GM23248 (cell line): ENCODE measurements around the gene IKZF4. TPM values are rescaled to one million over a fixed set of nuclear protein-coding genes. Genes with fewer than 3 reads are reported as not detected.
A peak's percentile ranks its signal among the peaks of the same experiment; 100 is the strongest.

Experiments used
- DNase-seq: peaks from one replicate; pipeline ENCODE4 v3.0.0-alpha.2; 2015
- H2AFZ ChIP-seq: fragments of 200-600 bp; sonication (generic); 2 replicates; pipeline ENCODE4 v1.6.1; 2016; ENCODE audit warnings: antibody characterized with exemption
- H3F3A ChIP-seq: fragments of 200-600 bp; sonication (generic); 2 replicates; pipeline ENCODE4 v1.6.1; 2016; ENCODE audit warnings: mild to moderate bottlenecking, antibody characterized with exemption, mixed run types; ENCODE audit not compliant: insufficient read depth
- H3K27ac ChIP-seq: fragments of 200-600 bp; sonication (generic); 2 replicates; pipeline ENCODE4 v1.5.1; 2016; ENCODE audit warnings: mild to moderate bottlenecking
- H3K27me3 ChIP-seq: fragments of 200-600 bp; sonication (generic); replicated peaks from 2 replicates; pipeline ENCODE4 v1.6.1; 2016; ENCODE audit warnings: mild to moderate bottlenecking; ENCODE audit not compliant: insufficient read depth
- H3K36me3 ChIP-seq: fragments of 200-600 bp; sonication (generic); 2 replicates; pipeline ENCODE4 v1.6.1; 2016; ENCODE audit warnings: low read depth, mild to moderate bottlenecking
- H3K4me1 ChIP-seq: fragments of 200-600 bp; sonication (generic); 2 replicates; pipeline ENCODE4 v1.6.1; 2016; ENCODE audit warnings: mild to moderate bottlenecking; ENCODE audit not compliant: insufficient read depth
- H3K4me2 ChIP-seq: fragments of 200-600 bp; sonication (generic); one replicate; pipeline ENCODE4 v1.6.1; 2016; ENCODE audit warnings: mild to moderate bottlenecking; ENCODE audit not compliant: unreplicated experiment
- H3K4me3 ChIP-seq: fragments of 200-600 bp; sonication (generic); 2 replicates; pipeline ENCODE4 v1.5.1; 2016; ENCODE audit warnings: mild to moderate bottlenecking
- H3K79me2 ChIP-seq: fragments of 200-600 bp; sonication (generic); 2 replicates; pipeline ENCODE4 v1.6.1; 2016; ENCODE audit warnings: mild to moderate bottlenecking; ENCODE audit not compliant: insufficient read depth
- H3K9ac ChIP-seq: fragments of 200-600 bp; sonication (generic); 2 replicates; pipeline ENCODE4 v1.6.1; 2016; ENCODE audit warnings: mild to moderate bottlenecking
- H3K9me2 ChIP-seq: fragments of 200-600 bp; sonication (generic); 2 replicates; pipeline ENCODE4 v1.6.1; 2016; ENCODE audit warnings: mixed run types, mild to moderate bottlenecking, moderate library complexity; ENCODE audit not compliant: insufficient read depth
- H3K9me3 ChIP-seq: fragments of 200-600 bp; sonication (generic); one replicate; pipeline ENCODE4 v1.6.1; 2017; ENCODE audit warnings: low read depth
- H4K20me1 ChIP-seq: fragments of 200-600 bp; sonication (generic); 2 replicates; pipeline ENCODE4 v1.6.0; 2016; ENCODE audit not compliant: insufficient read depth
- EZH2 ChIP-seq: fragments of 200-600 bp; sonication (generic); IDR thresholded peaks from 2 replicates; pipeline ENCODE4 v1.6.1; 2018; ENCODE audit warnings: antibody characterized with exemption, mild to moderate bottlenecking; ENCODE audit not compliant: insufficient read depth, poor library complexity, severe bottlenecking
- EZH2phosphoT487 ChIP-seq: fragments of 200-600 bp; sonication (generic); IDR thresholded peaks from 2 replicates; pipeline ENCODE4 v1.6.1; 2018; ENCODE audit warnings: antibody characterized with exemption, moderate library complexity, mild to moderate bottlenecking, low read depth; ENCODE audit not compliant: insufficient read depth
- WGBS, 2 experiments: methylation state at CpG; one replicate each; pipeline ENCODE4 v1.1.6; 2015 to 2017; ENCODE audit warnings: low lambda C conversion rate in 2 of 2, low coverage in 1 of 2; ENCODE audit errors: missing lambda C conversion rate in 2 of 2; 5-methylcytosine and 5-hydroxymethylcytosine counted together
- in situ Hi-C: fragments of 300-500 bp; cut with MboI; formaldehyde crosslinking; loops from 2 replicates; pipeline ENCODE4 v1.15.0; 2020
- polyA plus RNA-seq: library from polyadenylated mRNA; unstranded; fragments of >200 nt; fragmentation: Nextera tagmentation; extraction: Ambion mirVana; gene quantifications from 2 replicates; pipeline ENCODE4 v1.2.1, GENCODE V29; 2016
- total RNA-seq: library from RNA; depleted of rRNA; stranded (reverse); fragments of >200 nt; shearing (Covaris generic); gene quantifications from 2 replicates; pipeline ENCODE4 v1.2.3, GENCODE V29; 2014

Gene IKZF4
- total and polyA plus RNA-seq, 2 experiments from 2014 or later = 0.99 to 1.4 TPM

DNA sequence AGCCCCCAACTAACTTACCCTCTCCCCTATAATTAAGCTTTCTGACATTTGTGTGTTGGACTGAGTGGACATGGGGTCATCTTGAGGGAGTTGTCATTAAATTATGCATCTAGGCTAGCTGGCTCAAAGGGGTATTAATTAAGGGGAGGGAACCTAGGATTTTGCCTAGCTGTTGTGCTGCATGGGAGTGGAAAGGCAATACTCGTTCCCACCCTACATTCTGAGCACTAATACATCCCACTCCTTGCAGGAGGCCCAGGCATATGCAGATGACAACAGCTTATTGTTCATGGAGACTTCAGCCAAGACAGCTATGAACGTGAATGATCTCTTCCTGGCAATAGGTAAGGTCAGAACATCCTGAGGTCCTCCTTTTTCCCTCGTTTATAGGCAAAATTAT lies 29.7 kb upstream of the IKZF4 start:
- Histone ChIP-seq H3F3A (peaks cover 26% of the 10 kb centered on the region), H3K27me3 (no peaks in the 10 kb centered on the region), H2AFZ (no peak overlapping the region), H3K4me3 (no peak overlapping the region), H3K9me3 (no peaks in the 10 kb centered on the region), H4K20me1 (no peaks in the 10 kb centered on the region), H3K9ac (no peak overlapping the region), H3K36me3 (peaks cover 29% of the 10 kb centered on the region), H3K27ac (no peak overlapping the region), H3K9me2 (no peaks in the 10 kb centered on the region), H3K4me2 (no peak overlapping the region), H3K79me2 (0 out of 2 replicates have a peak, but pooled peaks cover 2% of the 10 kb centered on the region), H3K4me1 (no peaks in the 10 kb centered on the region)
- TF ChIP-seq EZH2 (no peak), EZH2phosphoT487 (no peak)
- in situ Hi-C loops = no loop called here
- DNase-seq = no peak
- 79 to 81% methylated on average over 3 of the region's 3 CpGs for WGBS, 2 experiments

GRCh38 chr12:55993230-55993853 lies 27.5 kb upstream of the IKZF4 start:
- Histone ChIP-seq H3K36me3 (peaks cover 23% of the 10 kb centered on the region; the same call in 1 of the 2 replicates), H2AFZ (no peak overlapping the region), H3K4me2 (no peak overlapping the region), H3K79me2 (peaks cover 4% of the 10 kb centered on the region; the same call in 1 of the 2 replicates), H3K9me2 (no peaks in the 10 kb centered on the region), H3K4me1 (no peaks in the 10 kb centered on the region), H3K9ac (no peak overlapping the region), H3K9me3 (no peaks in the 10 kb centered on the region), H3K27ac (no peak overlapping the region), H3K27me3 (no peaks in the 10 kb centered on the region), H3F3A (peaks cover 32% of the 10 kb centered on the region), H4K20me1 (no peaks in the 10 kb centered on the region), H3K4me3 (no peak overlapping the region)
- DNase-seq = no peak
- in situ Hi-C loops = no loop called here
- 89 to 91% methylated on average over 4 of the region's 4 CpGs for WGBS, 2 experiments
- TF ChIP-seq EZH2phosphoT487 (no peak), EZH2 (no peak)

- no peak overlapping the region for H3K27ac ChIP-seq
- WGBS, 2 experiments = 67 to 72% methylated on average over 8 of the region's 8 CpGs
- H3K4me2 ChIP-seq = no peak overlapping the region
- in situ Hi-C loops = no loop called here
- H3K9ac ChIP-seq = no peak overlapping the region
- peaks cover 32% of the 10 kb centered on the region for H3F3A ChIP-seq
- no peak overlapping the region for H2AFZ ChIP-seq
- peaks cover 4% of the 10 kb centered on the region; the same call in 1 of the 2 replicates for H3K79me2 ChIP-seq
- H3K4me1 ChIP-seq = no peaks in the 10 kb centered on the region
- no peak overlapping the region for H3K4me3 ChIP-seq
- H3K9me3 ChIP-seq = no peaks in the 10 kb centered on the region
- H3K9me2 ChIP-seq = no peaks in the 10 kb centered on the region
- H4K20me1 ChIP-seq = no peaks in the 10 kb centered on the region
- DNase-seq = no peak
- no peaks in the 10 kb centered on the region for H3K27me3 ChIP-seq
- no peak for TF ChIP-seq EZH2phosphoT487
- no peak for TF ChIP-seq EZH2
- peaks cover 16% of the 10 kb centered on the region; the same call in 1 of the 2 replicates for H3K36me3 ChIP-seq
Observed at GRCh38 chr12:55995366-55995765, 25.5 kb upstream of the IKZF4 start.

DNA sequence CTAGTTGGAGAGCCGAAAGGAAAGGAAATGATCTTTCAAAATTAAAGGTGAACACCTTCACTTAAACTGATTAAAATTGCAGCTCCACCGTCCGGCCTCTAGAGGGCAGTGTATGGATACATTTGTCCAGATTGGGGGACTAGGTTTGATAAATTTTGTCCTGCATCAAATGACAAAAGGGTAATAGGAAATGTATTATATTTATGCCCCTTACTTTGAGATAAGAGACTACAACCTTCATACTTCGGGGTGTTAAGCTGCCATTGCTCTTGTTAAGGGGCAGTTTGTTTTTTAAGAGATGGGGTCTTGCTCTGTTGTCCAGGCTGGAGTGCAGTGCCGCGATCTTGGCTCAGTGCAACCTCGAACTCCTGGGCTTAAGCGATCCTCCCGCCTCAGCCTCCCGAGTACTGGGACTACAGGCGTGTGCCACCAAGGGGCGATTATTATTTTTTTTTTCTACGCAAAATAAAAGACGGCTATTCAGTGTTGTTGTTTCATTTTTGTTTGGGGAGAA lies 24.6 kb upstream of the IKZF4 start:
- Histone ChIP-seq H2AFZ (peak overlapping the region; percentile 95), H3K4me3 (peak overlapping the region; percentile 93), H3K9ac (peak overlapping the region; percentile 83), H3K27me3 (no peaks in the 10 kb centered on the region), H3K9me2 (no peaks in the 10 kb centered on the region), H3F3A (peaks cover 32% of the 10 kb centered on the region), H4K20me1 (no peaks in the 10 kb centered on the region), H3K27ac (peak overlapping the region; percentile 58), H3K9me3 (no peaks in the 10 kb centered on the region), H3K36me3 (peaks cover 7% of the 10 kb centered on the region; the same call in 1 of the 2 replicates), H3K4me1 (no peaks in the 10 kb centered on the region), H3K79me2 (peaks cover 4% of the 10 kb centered on the region; the same call in 1 of the 2 replicates), H3K4me2 (peak overlapping the region; percentile 98)
- TF ChIP-seq EZH2 (no peak), EZH2phosphoT487 (no peak)
- 29% methylated on average over 14 of the region's 14 CpGs for WGBS, 2 experiments
- in situ Hi-C loops = no loop called here
- DNase-seq = peak; percentile 70
